Vagina (tissue), 2 donors: ENCODE data around the gene LHB. TPM values are rescaled to one million over a fixed set of nuclear protein-coding genes. Genes with fewer than 3 reads are reported as not detected.
A peak's percentile ranks its signal among the peaks of the same experiment; 100 is the strongest.

Source experiments
- DNase-seq, 2 donors: peaks; one replicate each; pipeline ENCODE4 v3.0.0-alpha.2; 2017; ENCODE audit errors: extremely low spot score in 2 of 2
- H3K27ac ChIP-seq: fragments of 200-600 bp; sonication (generic); one replicate; pipeline ENCODE4 v1.5.1; 2019
- H3K27me3 ChIP-seq: fragments of 200-600 bp; sonication (generic); one replicate; pipeline ENCODE4 v1.5.1; 2019
- H3K36me3 ChIP-seq, 2 donors: fragments of 200-600 bp; sonication (generic); one replicate each; pipeline ENCODE4 v1.5.1; 2017 to 2019
- H3K4me1 ChIP-seq: fragments of 200-600 bp; sonication (generic); one replicate; pipeline ENCODE4 v1.5.1; 2019
- H3K4me3 ChIP-seq, 2 donors: fragments of 200-600 bp; sonication (generic); 1 replicate in 1 of 2; 2 replicates in 1 of 2; pipeline ENCODE4 v1.5.1; 2016 to 2019
- H3K9me3 ChIP-seq: fragments of 200-600 bp; sonication (generic); one replicate; pipeline ENCODE4 v1.5.1; 2019
- POLR2A ChIP-seq, 2 donors: fragments of 450-650 bp; IDR thresholded peaks; one replicate each; pipeline ENCODE4 v1.6.1; 2017; ENCODE audit warnings: antibody characterized with exemption in 2 of 2, mild to moderate bottlenecking in 2 of 2, moderate library complexity in 2 of 2
- POLR2AphosphoS5 ChIP-seq, 2 donors: sonication (generic); formaldehyde crosslinking; IDR thresholded peaks; one replicate each; pipeline ENCODE4 v1.9.0; 2017; ENCODE audit warnings: antibody characterized with exemption in 2 of 2, mild to moderate bottlenecking in 2 of 2, low read depth in 1 of 2; ENCODE audit not compliant: insufficient read depth in 1 of 2
- intact Hi-C: fragments of 100-400 bp; cut with DNase I; formaldehyde crosslinking; loops from one replicate; pipeline ENCODE4 v1.15.1; 2023
- total RNA-seq: library from RNA; depleted of rRNA; stranded (reverse); fragments of >200 nt; gene quantifications from one replicate; pipeline ENCODE4 v1.2.3, GENCODE V29; 2016
- TF ChIP-seq, protein P1 (sequence below), 3 experiments: fragments of 450-650 bp in 2 of 3; fragments of 200-600 bp in 1 of 3; sonication (generic) in 1 of 3; IDR thresholded peaks; one replicate each; pipeline ENCODE4 v1.5.1; 2017 to 2019; ENCODE audit warnings: antibody characterized with exemption in 3 of 3, mild to moderate bottlenecking in 2 of 3, moderate library complexity in 2 of 3

The LHB gene
- total RNA-seq, 1 donor from 2014 or later, result not detected

DNA sequence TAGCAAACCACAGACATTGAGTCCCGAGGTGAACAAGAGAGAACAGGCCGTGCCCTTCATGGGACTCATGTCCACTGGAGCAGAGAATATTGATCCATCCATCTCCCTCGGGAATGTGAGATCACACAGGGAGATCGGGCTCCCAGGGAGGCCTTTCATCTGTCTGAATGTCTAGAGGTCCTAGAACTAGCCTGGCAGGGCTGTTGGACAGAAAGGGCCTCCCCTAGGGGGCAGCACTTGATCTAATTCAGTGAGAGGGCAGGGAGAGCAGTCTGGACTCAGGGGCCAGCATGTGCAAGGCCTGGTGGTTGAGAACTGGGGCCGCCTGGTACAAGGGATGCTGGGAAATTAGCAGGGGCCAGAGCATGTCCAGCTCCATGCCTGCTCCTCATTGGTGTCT lies 18.9 kb downstream of the LHB start:
- no peak for TF ChIP-seq POLR2A (IDR thresholded peaks at IDR 0.05)
- TF ChIP-seq, protein P1, sequence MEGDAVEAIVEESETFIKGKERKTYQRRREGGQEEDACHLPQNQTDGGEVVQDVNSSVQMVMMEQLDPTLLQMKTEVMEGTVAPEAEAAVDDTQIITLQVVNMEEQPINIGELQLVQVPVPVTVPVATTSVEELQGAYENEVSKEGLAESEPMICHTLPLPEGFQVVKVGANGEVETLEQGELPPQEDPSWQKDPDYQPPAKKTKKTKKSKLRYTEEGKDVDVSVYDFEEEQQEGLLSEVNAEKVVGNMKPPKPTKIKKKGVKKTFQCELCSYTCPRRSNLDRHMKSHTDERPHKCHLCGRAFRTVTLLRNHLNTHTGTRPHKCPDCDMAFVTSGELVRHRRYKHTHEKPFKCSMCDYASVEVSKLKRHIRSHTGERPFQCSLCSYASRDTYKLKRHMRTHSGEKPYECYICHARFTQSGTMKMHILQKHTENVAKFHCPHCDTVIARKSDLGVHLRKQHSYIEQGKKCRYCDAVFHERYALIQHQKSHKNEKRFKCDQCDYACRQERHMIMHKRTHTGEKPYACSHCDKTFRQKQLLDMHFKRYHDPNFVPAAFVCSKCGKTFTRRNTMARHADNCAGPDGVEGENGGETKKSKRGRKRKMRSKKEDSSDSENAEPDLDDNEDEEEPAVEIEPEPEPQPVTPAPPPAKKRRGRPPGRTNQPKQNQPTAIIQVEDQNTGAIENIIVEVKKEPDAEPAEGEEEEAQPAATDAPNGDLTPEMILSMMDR (IDR thresholded peaks at IDR 0.05), result no peak
- TF ChIP-seq POLR2AphosphoS5 (IDR thresholded peaks at IDR 0.05; ENCODE audit: insufficient read depth in 1 of 2, low read depth in 1 of 2), result no peak
- peaks cover 13% of the 10 kb centered on the region for H3K4me1 ChIP-seq
- intact Hi-C loops, result loop anchor here (10.0 kb wide), 1 partner anchor 147 kb away; no protein-coding TSS in a partner anchor
- DNase-seq, result no peak
- H3K36me3 ChIP-seq, result peaks cover 0 to 8% of the 10 kb centered on the region in 2 donors
- no peak overlapping the region for H3K27ac ChIP-seq
- no peaks in the 10 kb centered on the region for H3K27me3 ChIP-seq
- no peaks in the 10 kb centered on the region for H3K9me3 ChIP-seq
- no peak overlapping the region for H3K4me3 ChIP-seq

DNA sequence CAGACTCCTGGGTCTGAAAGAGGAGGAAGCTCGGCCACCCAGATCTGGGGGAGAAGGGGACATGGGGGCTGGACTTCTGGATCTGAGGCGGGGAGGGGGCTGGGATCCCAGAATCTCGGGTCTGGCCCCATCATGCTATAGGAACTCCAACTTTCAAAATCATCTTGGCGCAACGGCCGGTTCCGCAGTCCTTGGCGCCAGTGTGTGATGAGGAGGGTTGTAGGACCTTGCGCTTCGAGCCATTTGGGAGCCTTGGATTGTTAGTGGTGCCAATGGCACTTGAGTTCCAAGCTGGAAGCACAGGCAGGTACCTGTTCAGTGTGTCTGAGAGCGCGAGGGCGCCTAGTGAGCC lies 22.9 kb downstream of the LHB start:
- H3K36me3 ChIP-seq, result peaks cover 0 to 7% of the 10 kb centered on the region in 2 donors
- TF ChIP-seq, protein P1 (IDR thresholded peaks at IDR 0.05), result no peak
- no peak for TF ChIP-seq POLR2A (IDR thresholded peaks at IDR 0.05)
- no peak for TF ChIP-seq POLR2AphosphoS5 (IDR thresholded peaks at IDR 0.05; ENCODE audit: insufficient read depth in 1 of 2, low read depth in 1 of 2)
- no peak for DNase-seq
- intact Hi-C loops, result loop anchor here (10.0 kb wide), 1 partner anchor 151 kb away; no protein-coding TSS in a partner anchor
- H3K27me3 ChIP-seq, result no peaks in the 10 kb centered on the region
- no peaks in the 10 kb centered on the region for H3K9me3 ChIP-seq
- peaks cover 46% of the 10 kb centered on the region for H3K4me1 ChIP-seq
- H3K27ac ChIP-seq, result peak overlapping the region; percentile 99
- H3K4me3 ChIP-seq, result peak overlapping the region; percentile 90 to 98

DNA sequence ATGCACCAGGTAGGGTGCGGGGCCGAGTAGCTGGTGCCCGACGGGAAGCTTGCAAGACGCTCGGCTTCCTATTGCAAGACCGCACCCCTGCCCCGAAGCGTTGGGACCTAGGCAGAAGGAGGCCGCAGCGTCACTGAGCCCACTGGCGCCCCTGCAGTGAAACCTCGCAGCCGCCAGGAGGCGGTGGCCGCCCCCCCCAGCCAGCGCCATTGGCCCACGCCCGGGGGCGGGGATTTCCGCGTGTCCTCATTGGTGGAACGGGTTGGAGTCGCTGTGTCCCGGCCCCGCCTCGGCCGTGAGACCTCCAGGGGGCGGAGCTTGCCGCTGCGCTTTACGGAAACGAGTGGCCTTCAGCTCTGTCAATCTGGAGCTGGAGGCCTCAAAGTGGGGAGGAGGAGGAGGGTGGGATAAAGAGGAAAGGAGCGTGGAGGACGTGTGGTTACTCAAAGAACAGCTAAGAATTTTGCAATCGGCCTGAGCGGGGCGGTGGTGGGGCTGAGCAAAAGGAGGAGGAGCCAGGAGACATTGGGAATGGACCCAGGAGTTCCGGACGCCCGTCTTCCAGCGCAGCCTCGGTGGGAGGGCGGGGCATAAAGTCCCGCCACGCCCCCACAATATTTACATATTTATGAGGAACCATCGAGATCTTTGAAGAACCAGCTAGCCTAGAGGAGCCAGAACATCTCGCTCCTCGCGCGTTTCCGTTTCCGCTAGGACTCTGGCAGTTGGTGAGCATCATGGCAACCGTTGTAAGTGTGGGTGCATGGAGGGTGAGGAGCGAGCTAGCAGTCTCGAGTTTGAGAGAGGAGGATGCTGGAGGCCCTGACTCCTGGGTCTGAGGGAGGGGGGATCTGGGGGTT lies 23.5 kb downstream of the LHB start, which contains the start of the genes GYS1 and RUVBL2:
Gene GYS1 (minus strand): TSS at position 135 of the 860 bp plus-strand sequence. CDS start 197 bp downstream, outside the sequence.
Gene RUVBL2 (plus strand): TSS at position 713 of the 860 bp plus-strand sequence. CDS start 25 bp downstream, at position 738.
- H3K4me3 ChIP-seq, result peak within 1 kb of the TSS; percentile 90 to 98
- peaks cover 0 to 13% of the 10 kb centered on the region in 2 donors for H3K36me3 ChIP-seq
- TF ChIP-seq POLR2A (IDR thresholded peaks at IDR 0.05) (peak; percentile 72 to 75), POLR2AphosphoS5 (IDR thresholded peaks at IDR 0.05; ENCODE audit: insufficient read depth in 1 of 2, low read depth in 1 of 2) (peak; percentile 95 to 98)
- TF ChIP-seq, protein P1 (IDR thresholded peaks at IDR 0.05), result peak; percentile 86 to 98 (median 86)
- DNase-seq, result peak; percentile 99
- no peaks in the 10 kb centered on the region for H3K9me3 ChIP-seq
- H3K27ac ChIP-seq, result peak within 1 kb of the TSS; percentile 99
- peaks cover 46% of the 10 kb centered on the region for H3K4me1 ChIP-seq
- no peaks in the 10 kb centered on the region for H3K27me3 ChIP-seq
- intact Hi-C loops, result loop anchor here (10.0 kb wide), 1 partner anchor 151 kb away; no protein-coding TSS in a partner anchor

DNA sequence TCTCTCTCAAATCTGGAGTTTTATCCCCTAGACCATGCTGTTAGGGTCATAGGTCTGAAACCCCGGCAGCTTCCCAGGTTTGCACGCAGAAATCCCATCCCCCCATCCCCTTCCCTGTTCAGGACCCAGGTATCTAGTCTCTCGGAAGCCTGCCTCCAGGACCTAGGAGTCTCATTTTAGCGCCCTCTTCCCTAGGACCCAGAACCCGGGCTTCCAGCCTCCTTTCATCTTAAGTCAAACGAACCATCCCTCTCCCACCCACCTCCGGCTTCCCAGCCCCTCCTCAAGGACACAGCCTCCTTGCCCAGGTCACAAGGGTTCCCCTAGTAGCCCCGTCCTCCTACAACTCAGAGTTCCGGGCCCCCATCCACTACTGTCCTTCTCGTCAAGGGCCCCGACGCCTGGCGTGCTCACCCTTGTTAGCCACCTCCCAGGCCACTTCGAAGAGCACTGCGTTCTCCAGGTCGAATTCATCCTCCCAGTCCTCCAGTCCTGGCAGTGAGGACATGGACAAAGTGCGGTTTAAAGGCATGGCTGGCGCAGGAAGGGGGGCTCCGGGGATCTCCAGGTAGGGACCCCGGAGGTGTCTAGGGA lies 24.2 kb downstream of the LHB start:
- DNase-seq, result no peak
- TF ChIP-seq, protein P1 (IDR thresholded peaks at IDR 0.05), result no peak
- H3K4me1 ChIP-seq, result peaks cover 46% of the 10 kb centered on the region
- no peaks in the 10 kb centered on the region for H3K27me3 ChIP-seq
- no peaks in the 10 kb centered on the region for H3K9me3 ChIP-seq
- H3K27ac ChIP-seq, result peak overlapping the region; percentile 99
- peaks cover 0 to 13% of the 10 kb centered on the region in 2 donors for H3K36me3 ChIP-seq
- H3K4me3 ChIP-seq, result peak overlapping the region; percentile 90 to 98
- intact Hi-C loops, result loop anchor here (10.0 kb wide), 1 partner anchor 152 kb away; no protein-coding TSS in a partner anchor
